Measurements from ENCODE around the gene AMN1.

GRCh38 chr12:31655792-31656191 lies 73.0 kb downstream of the AMN1 start:
- TF ChIP-seq CTCF (conservative IDR thresholded peaks at IDR 0.05) (no peak), ZFX (IDR thresholded peaks at IDR 0.05) (no peak)
